Bladder microvascular endothelial cell (primary cell): ENCODE data around the gene USP54. TPM values are rescaled to one million over a fixed set of nuclear protein-coding genes. Genes with fewer than 3 reads are reported as not detected.

Experiments used
- total RNA-seq: library from RNA; depleted of rRNA; stranded (reverse); fragments of >200 nt; gene quantifications from 2 replicates; pipeline ENCODE4 v1.2.3, GENCODE V29; 2014

Gene USP54
- total RNA-seq, result 6.5 and 15.8 TPM in 2 replicates

GRCh38 chr10:73590881-73591799 lies at the start of gene USP54:
USP54 (minus strand) TSS chr10:73591342; CDS start chr10:73575658, 15,684 bp downstream.

GRCh38 chr10:73495884-73496674 lies 95.1 kb downstream of the USP54 start, which contains the start of gene PPP3CB:
PPP3CB (minus strand) TSS chr10:73496024; CDS start chr10:73495889, 135 bp downstream.

Other genes with a start within 250 kb of the USP54 start
- gene CFAP70, start 232.5 kb downstream of the USP54 start, total RNA-seq, result 0.16 and 0.25 TPM in 2 replicates
- 56.3 and 77.1 TPM in 2 replicates for gene ANXA7, start 177.3 kb downstream of the USP54 start, total RNA-seq
- 0.49 and 1.4 TPM in 2 replicates for gene MSS51, start 157.8 kb downstream of the USP54 start, total RNA-seq
- 10.5 and 22.8 TPM in 2 replicates for gene PPP3CB, start 95.3 kb downstream of the USP54 start, total RNA-seq
- gene MYOZ1, start 50.1 kb upstream of the USP54 start, total RNA-seq, result not detected in 2 replicates
- under 0.01 TPM in 1 of 2 replicates, not detected in the other for gene SYNPO2L, start 64.7 kb upstream of the USP54 start, total RNA-seq
- gene AGAP5, start 106.8 kb upstream of the USP54 start, total RNA-seq, result 0.81 and 4.0 TPM in 2 replicates
- gene SEC24C, start 153.0 kb upstream of the USP54 start, total RNA-seq, result 46.6 and 115 TPM in 2 replicates
- 19.6 and 23.0 TPM in 2 replicates for gene CHCHD1, start 190.7 kb upstream of the USP54 start, total RNA-seq
- 31.6 and 71.6 TPM in 2 replicates for gene ZSWIM8, start 194.3 kb upstream of the USP54 start, total RNA-seq
- gene NDST2, start 220.3 kb upstream of the USP54 start, total RNA-seq, result 5.5 and 17.4 TPM in 2 replicates